NCI-H526 (cell line): ENCODE measurements around the gene C22orf15.
A peak's percentile ranks its signal among the peaks of the same experiment; 100 is the strongest.

Experiments
- DNase-seq, 2 experiments: peaks; one replicate each; lab custom pipeline; 2025; lab: John Stamatoyannopoulos, UW

The C22orf15 gene

GRCh38 chr22:23787600-23787896 lies 24.8 kb downstream of the C22orf15 start:
- peak in 1 of 2 experiments; percentile 27 for DNase-seq

- DNase-seq, result no peak
Observed at GRCh38 chr22:23787910-23788309, 25.1 kb downstream of the C22orf15 start.

GRCh38 chr22:23789121-23789520 lies 26.3 kb downstream of the C22orf15 start:
- DNase-seq, result no peak

GRCh38 chr22:23789638-23790037 lies 26.8 kb downstream of the C22orf15 start:
- no peak for DNase-seq

GRCh38 chr22:23790819-23791737 lies 28.3 kb downstream of the C22orf15 start:
- no peak for DNase-seq

DNA sequence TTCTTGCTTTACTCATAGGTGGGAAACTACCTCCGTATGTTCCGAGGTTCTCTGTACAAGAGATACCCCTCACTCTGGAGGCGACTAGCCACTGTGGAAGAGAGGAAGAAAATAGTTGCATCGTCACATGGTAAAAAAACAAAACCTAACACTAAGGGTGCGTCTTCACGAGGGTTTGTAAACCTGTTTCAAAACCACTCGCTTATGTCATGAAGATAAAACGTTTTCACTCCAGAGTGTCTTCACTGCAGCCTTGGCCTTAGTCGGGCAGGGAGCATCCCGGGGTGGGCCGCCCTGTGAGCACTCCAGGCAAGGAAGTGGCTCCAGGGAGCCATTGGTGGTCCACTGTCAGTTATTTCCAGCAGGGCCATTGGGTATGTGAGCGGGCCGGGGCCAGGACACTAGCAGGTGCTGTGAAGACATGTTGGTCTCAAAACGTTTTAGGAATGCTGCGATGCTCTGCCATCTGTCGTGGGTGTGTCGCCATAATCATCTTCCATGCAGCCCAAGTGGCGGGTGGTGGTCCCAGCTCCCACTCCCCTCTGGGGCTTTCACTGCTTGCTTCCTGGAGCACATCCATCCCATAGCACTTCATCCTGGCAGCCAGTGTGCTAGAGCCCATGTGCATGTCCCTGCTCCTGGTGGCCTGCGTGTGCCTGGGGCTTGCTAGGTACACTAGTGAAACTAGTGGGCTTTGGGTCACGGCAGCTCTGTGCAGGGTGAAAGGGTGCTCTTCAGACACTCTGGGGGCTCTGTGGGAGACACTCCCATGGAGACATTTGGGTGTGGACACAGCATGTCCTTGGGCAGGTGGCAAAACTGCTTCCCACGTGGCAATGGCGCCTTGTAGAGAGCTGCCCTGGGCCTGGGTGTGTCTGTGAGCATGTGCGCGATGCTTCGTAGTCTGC lies 29.2 kb downstream of the C22orf15 start:
- no peak for DNase-seq

DNA sequence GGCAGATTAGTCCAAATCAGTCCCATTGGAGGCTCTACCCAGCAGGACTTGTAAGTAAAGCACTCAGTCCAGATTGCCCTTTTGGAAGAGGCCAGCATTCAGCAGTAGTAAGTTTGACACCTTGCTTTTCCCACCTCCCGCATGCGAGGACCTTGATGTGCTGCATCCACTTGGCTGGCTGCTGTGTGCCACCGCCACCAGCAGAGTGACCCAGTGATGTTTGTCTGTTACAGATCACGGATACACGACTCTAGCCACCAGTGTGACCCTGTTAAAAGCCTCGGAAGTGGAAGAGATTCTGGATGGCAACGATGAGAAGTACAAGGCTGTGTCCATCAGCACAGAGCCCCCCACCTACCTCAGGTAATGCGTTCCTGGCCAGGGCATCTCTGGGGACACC lies 30.5 kb downstream of the C22orf15 start:
- DNase-seq, result no peak

DNA sequence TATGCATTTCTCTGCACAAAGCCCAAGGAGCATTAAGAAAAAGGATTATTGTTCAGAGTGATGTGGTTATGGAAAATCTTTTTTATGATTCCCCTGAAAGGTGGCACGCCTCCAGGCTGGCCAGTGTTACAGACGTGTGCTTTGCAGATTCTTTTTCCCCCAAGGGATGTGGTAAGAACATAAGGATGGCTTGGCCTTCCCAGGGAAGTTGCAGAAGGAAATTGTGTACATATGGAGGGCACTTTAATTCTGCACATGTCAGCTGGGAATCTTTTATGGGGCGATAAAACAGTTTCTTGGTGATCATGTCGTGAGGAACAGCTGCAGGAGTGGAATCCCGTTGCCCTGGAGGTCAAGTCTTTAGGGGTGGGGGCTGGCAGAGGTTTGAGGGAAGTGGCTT lies 33.7 kb downstream of the C22orf15 start:
- DNase-seq, result no peak

DNA sequence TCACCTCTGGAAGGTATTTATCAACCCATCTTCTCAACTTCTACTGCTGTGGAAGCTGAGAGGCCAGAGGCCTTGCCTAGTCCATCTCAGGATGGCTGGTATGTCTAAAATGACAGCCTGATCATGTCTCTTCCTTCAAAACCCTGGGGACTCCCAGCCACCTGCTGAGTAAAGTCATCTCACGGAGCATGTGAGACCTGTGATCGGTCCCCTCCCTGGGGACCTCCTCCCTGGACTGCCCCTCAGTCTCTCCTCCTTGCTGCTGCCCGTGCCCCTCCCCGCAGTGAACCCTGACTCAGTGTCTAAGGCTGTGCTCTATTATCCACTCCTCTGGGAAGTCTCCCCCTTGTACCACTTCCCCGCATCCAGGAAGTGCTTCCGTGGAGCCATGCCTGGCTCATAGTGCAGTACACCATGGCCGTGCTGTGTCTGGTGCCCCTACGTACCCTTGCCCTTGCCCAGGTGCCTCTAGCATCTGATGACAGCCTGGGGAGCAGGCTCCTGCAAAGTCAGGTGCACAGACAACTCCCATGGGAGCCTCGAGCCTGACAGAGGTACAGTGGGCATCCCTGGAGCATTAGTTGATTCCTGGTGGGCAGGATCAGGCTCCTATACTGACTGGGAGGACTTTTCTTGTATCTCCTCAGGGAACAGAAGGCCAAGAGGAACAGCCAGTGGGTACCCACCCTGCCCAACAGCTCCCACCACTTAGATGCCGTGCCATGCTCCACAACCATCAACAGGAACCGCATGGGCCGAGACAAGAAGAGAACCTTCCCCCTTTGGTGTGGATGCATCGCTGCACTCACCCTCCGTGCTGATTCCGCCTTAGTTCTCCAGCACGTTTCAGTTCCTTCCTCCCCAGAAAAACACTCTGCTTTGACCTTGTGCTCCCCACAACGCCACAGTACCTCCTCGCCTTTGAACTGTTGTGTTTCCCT lies 37.8 kb downstream of the C22orf15 start:
- no peak for DNase-seq

DNA sequence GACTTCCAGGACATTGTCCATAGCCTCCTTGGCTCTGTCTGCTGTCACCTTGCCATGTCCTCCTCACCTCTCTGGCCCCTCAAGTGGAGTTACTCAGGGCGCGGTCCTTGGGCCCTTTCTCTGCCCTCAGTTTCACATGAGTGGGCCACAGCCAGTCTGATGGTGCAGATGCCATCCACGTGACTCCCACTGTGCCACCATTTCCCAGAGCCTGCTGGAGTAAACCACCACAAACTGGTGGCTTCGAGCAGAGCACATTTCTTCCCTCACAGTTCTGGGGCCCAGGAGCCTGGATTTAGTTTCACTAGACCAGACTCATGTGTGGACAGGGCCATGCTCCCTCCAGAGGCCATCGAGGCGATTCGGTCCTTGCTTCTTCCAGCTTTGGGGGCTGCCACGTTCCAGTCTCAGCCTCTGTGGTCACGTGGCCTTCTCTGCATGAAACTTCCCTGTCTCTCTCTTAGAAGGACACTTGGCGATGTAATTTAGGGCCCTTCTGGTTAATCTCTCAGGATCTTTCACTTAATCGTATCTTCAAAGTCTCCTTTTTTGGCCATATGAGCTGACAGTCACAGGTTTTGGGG lies 38.5 kb downstream of the C22orf15 start:
- DNase-seq, result no peak

DNA sequence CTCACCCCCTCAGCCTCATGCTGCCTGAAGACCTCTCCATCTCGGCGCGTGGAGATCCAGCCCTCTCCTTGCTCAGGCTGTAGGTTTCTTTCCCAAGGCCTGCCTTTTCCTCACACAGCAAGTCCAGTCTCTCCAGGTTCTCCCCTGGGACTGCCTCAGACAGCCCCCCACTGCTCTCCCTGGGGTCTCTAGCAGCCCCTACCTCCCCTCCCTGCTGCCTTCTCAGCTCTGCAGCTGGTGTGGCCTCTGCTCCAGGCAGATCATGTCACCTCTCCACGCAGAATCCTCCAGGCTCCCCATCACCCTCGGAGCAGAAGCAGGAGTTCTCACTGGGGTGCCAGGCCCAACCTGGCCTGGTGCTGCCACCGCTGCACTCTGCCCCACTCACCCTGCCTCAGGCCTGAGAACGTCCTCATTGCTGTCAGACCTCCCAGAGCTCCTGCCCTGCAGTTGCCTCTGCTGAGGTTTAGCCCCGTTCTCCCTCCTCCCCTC lies 39.1 kb downstream of the C22orf15 start:
- DNase-seq, result no peak

- DNase-seq, result peak; percentile 9 to 57
Observed at GRCh38 chr22:23803001-23803819, 40.4 kb downstream of the C22orf15 start.

GRCh38 chr22:23804781-23805291 lies 42.0 kb downstream of the C22orf15 start:
- no peak for DNase-seq

DNA sequence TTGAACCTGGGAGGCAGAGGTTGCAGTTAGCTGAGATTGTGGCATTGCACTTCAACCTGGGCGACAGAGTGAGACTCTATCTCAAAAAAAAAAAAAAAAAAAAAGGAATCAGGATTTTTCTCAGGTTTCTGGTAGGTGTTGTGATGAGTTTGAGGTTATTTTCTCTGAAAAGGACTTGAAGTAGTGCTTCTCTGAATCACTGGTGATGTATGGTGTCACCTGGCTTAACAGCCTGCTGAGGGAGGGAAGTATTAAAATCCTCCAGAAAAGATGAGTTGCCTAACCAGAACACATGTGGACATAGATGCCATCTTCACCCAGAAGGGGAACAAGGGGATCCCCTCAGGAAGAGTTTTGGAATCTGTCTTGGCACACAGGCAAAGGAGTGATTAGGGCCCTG lies 44.0 kb downstream of the C22orf15 start:
- DNase-seq, result no peak

- DNase-seq, result no peak
Observed at GRCh38 chr22:23812378-23812777, 49.6 kb downstream of the C22orf15 start.
